Keratinocyte (primary cell): ENCODE data around the gene GOLGA5. TPM values are rescaled to one million over a fixed set of nuclear protein-coding genes. Genes with fewer than 3 reads are reported as not detected.
"Not testable (repeated sequence)": the region's sequence is repeated elsewhere in the genome, so short reads cannot be mapped to it uniquely, and the experiment has no call there.

Experiments
- DNase-seq: peaks from one replicate; pipeline ENCODE4 v3.0.0-alpha.2; 2011; ENCODE audit warnings: low read depth, missing footprints, low spot score
- FAIRE-seq: peaks from 2 replicates; lab custom pipeline; 2011; peaks lifted over from hg19 to GRCh38; lab: Jason Lieb, UNC
- H2AFZ ChIP-seq: 2 replicates; pipeline ENCODE4 v1.6.0; 2012; ENCODE audit warnings: low read length, control low read depth, inconsistent platforms; ENCODE audit not compliant: control insufficient read depth
- H3K27ac ChIP-seq: 2 replicates; pipeline ENCODE4 v1.5.1; 2011; ENCODE audit warnings: low read length; ENCODE audit not compliant: control insufficient read depth, insufficient read depth
- H3K27me3 ChIP-seq: 3 replicates; pipeline ENCODE4 v1.6.0; 2011; ENCODE audit warnings: low read length; ENCODE audit not compliant: control insufficient read depth, insufficient read depth; ENCODE audit errors: extremely low read depth
- H3K36me3 ChIP-seq, 2 experiments: 2 replicates in 1 of 2; 3 replicates in 1 of 2; pipeline ENCODE4 v1.5.1; 2011; ENCODE audit warnings: low read length in 2 of 2, mild to moderate bottlenecking in 1 of 2; ENCODE audit not compliant: control insufficient read depth in 2 of 2, insufficient read depth in 2 of 2; ENCODE audit errors: extremely low read depth in 1 of 2
- H3K4me1 ChIP-seq: 3 replicates; pipeline ENCODE4 v1.5.1; 2011; ENCODE audit warnings: low read length; ENCODE audit not compliant: control insufficient read depth, insufficient read depth; ENCODE audit errors: extremely low read depth
- H3K4me2 ChIP-seq: 3 replicates; pipeline ENCODE4 v1.6.0; 2011; ENCODE audit warnings: low read depth, low read length; ENCODE audit not compliant: control insufficient read depth, insufficient read depth; ENCODE audit errors: extremely low read depth
- H3K4me3 ChIP-seq, 3 experiments: fragments of 200-600 bp in 1 of 3; sonication (generic) in 1 of 3; 2 replicates in 2 of 3; 3 replicates in 1 of 3; pipeline ENCODE4 v1.5.1; 2011 to 2016; ENCODE audit warnings: low read length in 3 of 3, mild to moderate bottlenecking in 3 of 3, control low read depth in 2 of 3, inconsistent platforms in 1 of 3, low read depth in 1 of 3, mixed read lengths in 1 of 3, mixed run types in 1 of 3, moderate library complexity in 1 of 3; ENCODE audit not compliant: control insufficient read depth in 2 of 3, insufficient read depth in 2 of 3; ENCODE audit errors: extremely low read depth in 1 of 3
- H3K79me2 ChIP-seq: 2 replicates; pipeline ENCODE4 v1.6.0; 2012; ENCODE audit warnings: low read length; ENCODE audit not compliant: control insufficient read depth, insufficient read depth
- H3K9ac ChIP-seq: 3 replicates; pipeline ENCODE4 v1.6.0; 2011; ENCODE audit warnings: low read length; ENCODE audit not compliant: control insufficient read depth, insufficient read depth; ENCODE audit errors: extremely low read depth
- H3K9me1 ChIP-seq: 3 replicates; pipeline ENCODE4 v1.6.0; 2011; ENCODE audit warnings: low read length; ENCODE audit not compliant: control insufficient read depth, insufficient read depth; ENCODE audit errors: extremely low read depth
- H3K9me3 ChIP-seq: 2 replicates; pipeline ENCODE4 v1.5.1; 2012; ENCODE audit warnings: low read depth, low read length; ENCODE audit not compliant: control insufficient read depth
- H4K20me1 ChIP-seq: 3 replicates; pipeline ENCODE4 v1.6.0; 2011; ENCODE audit warnings: low read length; ENCODE audit not compliant: control insufficient read depth, insufficient read depth; ENCODE audit errors: extremely low read depth
- EZH2 ChIP-seq: IDR thresholded peaks from one replicate; pipeline ENCODE4 v1.6.1; 2012; ENCODE audit warnings: inconsistent platforms, mild to moderate bottlenecking, low read length, moderate library complexity
- dilution Hi-C: fragments of 300-500 bp; cut with MboI; formaldehyde crosslinking; loops from one replicate; pipeline ENCODE4 v1.7.0; 2020; ENCODE audit warnings: low sequenced_read_pairs; ENCODE audit not compliant: extremely low pct_ligation_motif_present
- polyA plus RNA-seq, 5 experiments: library from polyadenylated mRNA; depleted of rRNA in 3 of 5; stranded (reverse) in 3 of 5; stranded (forward) in 1 of 5; unstranded in 1 of 5; fragments of >200 nt; gene quantifications; 1 replicate in 1 of 5; 2 replicates in 3 of 5; 3 replicates in 1 of 5; pipeline versions ENCODE4 v1.2.1 to v1.2.3, GENCODE V29; 2011 to 2012; ENCODE audit warnings: missing spikeins in 2 of 5, low read depth in 1 of 5, low replicate concordance in 1 of 5
- TF ChIP-seq, protein P1 (sequence below), 3 experiments: IDR thresholded peaks in 1 of 3; conservative IDR thresholded peaks in 1 of 3; optimal IDR thresholded peaks in 1 of 3; 2 replicates in 2 of 3; 3 replicates in 1 of 3; pipeline versions ENCODE3 to v1.5.1; 2011; ENCODE audit warnings: low read length in 3 of 3, mild to moderate bottlenecking in 3 of 3, moderate library complexity in 2 of 3, control low read depth in 1 of 3, inconsistent platforms in 1 of 3; ENCODE audit not compliant: insufficient read depth in 2 of 3; ENCODE audit errors: extremely low read depth in 1 of 3

Gene GOLGA5
- polyA plus RNA-seq, 1 donor (not counting 4 experiments of a cell fraction or from before 2014, with no cell fraction given), result 37.8 TPM

DNA sequence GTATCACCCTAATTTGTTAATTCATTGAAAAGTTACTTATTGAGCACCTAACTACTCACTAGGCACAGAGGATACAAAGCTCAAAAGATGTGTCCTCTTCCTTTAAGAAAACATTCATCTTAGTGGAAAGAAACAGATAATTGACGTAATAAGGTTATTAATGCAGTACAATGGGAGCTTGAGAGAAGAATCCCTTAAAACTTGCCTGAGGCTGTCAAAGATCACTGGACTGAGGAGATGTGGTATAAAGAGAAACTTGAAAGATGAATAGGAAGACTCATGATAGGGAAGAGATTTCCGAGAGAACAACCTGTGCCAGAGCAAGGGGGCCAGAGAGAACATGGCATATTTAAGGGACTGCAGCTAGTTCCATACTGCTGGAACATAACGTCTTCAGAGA lies 19.1 kb downstream of the GOLGA5 start:
- Histone ChIP-seq H3K79me2 (no peaks in the 10 kb centered on the region), H3K9me1 (no peaks in the 10 kb centered on the region), H3K4me3 (no peak overlapping the region), H3K9me3 (no peaks in the 10 kb centered on the region), H3K27me3 (no peaks in the 10 kb centered on the region), H4K20me1 (no peaks in the 10 kb centered on the region), H3K9ac (no peak overlapping the region), H3K4me1 (no peaks in the 10 kb centered on the region), H2AFZ (no peak overlapping the region), H3K4me2 (no peak overlapping the region), H3K27ac (no peak overlapping the region), H3K36me3 (peaks cover 28 to 31% of the 10 kb centered on the region in 2 experiments)
- TF ChIP-seq, protein P1, sequence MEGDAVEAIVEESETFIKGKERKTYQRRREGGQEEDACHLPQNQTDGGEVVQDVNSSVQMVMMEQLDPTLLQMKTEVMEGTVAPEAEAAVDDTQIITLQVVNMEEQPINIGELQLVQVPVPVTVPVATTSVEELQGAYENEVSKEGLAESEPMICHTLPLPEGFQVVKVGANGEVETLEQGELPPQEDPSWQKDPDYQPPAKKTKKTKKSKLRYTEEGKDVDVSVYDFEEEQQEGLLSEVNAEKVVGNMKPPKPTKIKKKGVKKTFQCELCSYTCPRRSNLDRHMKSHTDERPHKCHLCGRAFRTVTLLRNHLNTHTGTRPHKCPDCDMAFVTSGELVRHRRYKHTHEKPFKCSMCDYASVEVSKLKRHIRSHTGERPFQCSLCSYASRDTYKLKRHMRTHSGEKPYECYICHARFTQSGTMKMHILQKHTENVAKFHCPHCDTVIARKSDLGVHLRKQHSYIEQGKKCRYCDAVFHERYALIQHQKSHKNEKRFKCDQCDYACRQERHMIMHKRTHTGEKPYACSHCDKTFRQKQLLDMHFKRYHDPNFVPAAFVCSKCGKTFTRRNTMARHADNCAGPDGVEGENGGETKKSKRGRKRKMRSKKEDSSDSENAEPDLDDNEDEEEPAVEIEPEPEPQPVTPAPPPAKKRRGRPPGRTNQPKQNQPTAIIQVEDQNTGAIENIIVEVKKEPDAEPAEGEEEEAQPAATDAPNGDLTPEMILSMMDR (optimal IDR thresholded peaks at IDR 0.05 in 1 of 3, IDR thresholded peaks at IDR 0.05 in 1 of 3, conservative IDR thresholded peaks at IDR 0.05 in 1 of 3; ENCODE audit: extremely low read depth in 1 of 3, insufficient read depth in 2 of 3, low read length in 3 of 3), result no peak
- TF ChIP-seq EZH2, result no peak
- FAIRE-seq (no peak), DNase-seq (no peak)
- dilution Hi-C loops, result no loop called here

DNA sequence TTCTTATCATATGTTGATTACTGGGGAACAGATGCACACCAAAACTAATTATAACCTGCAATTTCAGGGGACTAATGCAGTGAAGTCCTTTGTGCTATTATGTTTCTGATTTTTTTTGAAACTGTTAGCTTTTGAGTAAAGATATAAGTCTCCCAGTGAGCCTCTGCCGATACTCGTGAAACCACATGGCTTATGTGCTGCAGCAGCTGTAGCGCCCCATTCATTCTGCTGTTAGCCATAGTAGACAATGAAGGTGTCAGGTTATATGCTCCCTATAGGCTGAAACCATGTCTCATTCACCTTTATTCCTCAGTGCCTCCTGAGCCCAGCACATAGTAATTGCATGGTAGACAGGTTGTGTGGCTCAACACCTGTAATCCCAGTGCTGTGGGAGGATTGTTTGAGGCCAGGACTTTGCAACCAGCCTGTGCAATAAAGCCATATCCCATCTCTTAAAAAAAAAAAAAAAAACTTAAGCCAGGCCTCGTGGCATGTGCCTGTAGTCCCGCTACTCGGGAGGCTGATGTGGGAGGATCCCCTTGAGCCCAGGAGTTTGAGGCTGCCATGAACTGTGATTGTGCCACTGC lies 25.0 kb downstream of the GOLGA5 start:
- FAIRE-seq (no peak), DNase-seq (no peak)
- Histone ChIP-seq H4K20me1 (no peaks in the 10 kb centered on the region), H3K9ac (no peak overlapping the region), H3K4me1 (no peaks in the 10 kb centered on the region), H3K27me3 (no peaks in the 10 kb centered on the region), H3K9me3 (no peaks in the 10 kb centered on the region), H3K79me2 (no peaks in the 10 kb centered on the region), H3K4me3 (no peak overlapping the region), H3K36me3 (peaks cover 11 to 15% of the 10 kb centered on the region in 2 experiments), H3K27ac (no peak overlapping the region), H3K9me1 (no peaks in the 10 kb centered on the region), H2AFZ (no peak overlapping the region), H3K4me2 (no peak overlapping the region)
- dilution Hi-C loops, result no loop called here
- TF ChIP-seq, protein P1 (optimal IDR thresholded peaks at IDR 0.05 in 1 of 3, IDR thresholded peaks at IDR 0.05 in 1 of 3, conservative IDR thresholded peaks at IDR 0.05 in 1 of 3; ENCODE audit: extremely low read depth in 1 of 3, insufficient read depth in 2 of 3, low read length in 3 of 3), result no peak
- TF ChIP-seq EZH2, result no peak

DNA sequence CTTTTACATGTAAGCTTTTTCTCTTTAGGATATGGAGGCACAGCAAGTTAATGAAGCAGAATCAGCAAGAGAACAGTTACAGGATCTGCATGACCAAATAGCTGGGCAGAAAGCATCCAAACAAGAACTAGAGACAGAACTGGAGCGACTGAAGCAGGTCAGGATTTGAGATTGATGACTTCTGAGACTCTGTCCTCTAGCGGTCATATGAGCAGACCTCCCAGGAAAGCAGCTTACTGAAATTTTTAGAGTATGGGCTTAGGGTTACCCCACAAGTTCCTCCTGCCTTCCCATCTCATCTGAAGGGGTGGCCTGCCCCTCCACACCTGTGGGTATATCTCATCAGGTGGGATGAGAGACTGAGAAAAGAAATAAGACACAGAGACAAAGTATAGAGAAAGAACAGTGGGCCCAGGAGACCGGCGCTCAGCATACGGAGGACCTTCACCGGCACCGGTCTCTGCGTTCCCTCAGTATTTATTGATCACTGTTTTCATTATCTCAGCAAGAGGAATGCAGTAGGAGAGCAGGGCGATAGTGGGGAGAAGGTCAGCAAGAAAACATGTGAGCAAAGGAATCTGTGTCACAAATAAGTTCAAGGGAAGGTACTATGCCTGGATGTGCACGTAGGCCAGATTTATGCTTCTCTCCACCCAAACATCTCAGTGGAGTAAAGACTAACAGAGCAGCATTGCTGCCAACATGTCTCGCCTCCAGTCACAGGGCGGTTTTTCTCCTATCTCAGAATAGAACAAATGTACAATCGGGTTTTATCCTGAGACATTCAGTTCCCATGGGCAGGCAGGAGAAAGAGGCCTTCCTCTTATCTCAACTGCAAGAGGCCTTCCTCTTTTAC lies 25.8 kb downstream of the GOLGA5 start:
- H3K4me1 ChIP-seq, H3K79me2 ChIP-seq, H3K27me3 ChIP-seq, H2AFZ ChIP-seq, H3K4me2 ChIP-seq, H3K9me3 ChIP-seq, H3K9ac ChIP-seq, H3K27ac ChIP-seq, dilution Hi-C loops, H4K20me1 ChIP-seq, H3K4me3 ChIP-seq, DNase-seq, FAIRE-seq, H3K9me1 ChIP-seq: not testable (repeated sequence)
- H3K36me3 ChIP-seq, result peaks cover 11 to 16% of the 10 kb centered on the region in 2 experiments
